GM13976 (cell line): ENCODE data around the gene ERGIC1.
"Not testable (repeated sequence)": the region's sequence is repeated elsewhere in the genome, so short reads cannot be mapped to it uniquely, and the experiment has no call there.

Experiments
- DNase-seq: peaks from one replicate; pipeline ENCODE4 v3.0.0; 2012; ENCODE audit warnings: low spot score
- CTCF ChIP-seq: IDR thresholded peaks from 2 replicates; pipeline ENCODE4 v1.5.1; 2012; ENCODE audit warnings: borderline replicate concordance, mild to moderate bottlenecking; ENCODE audit not compliant: insufficient read depth; ENCODE audit errors: extremely low read depth, missing control alignments, control extremely low read depth
- in situ Hi-C: fragments of 300-500 bp; cut with MboI; formaldehyde crosslinking; loops from one replicate; pipeline ENCODE4 v1.12.0; 2022; ENCODE audit warnings: low sequenced_read_pairs, mixed read lengths, inconsistent platforms; ENCODE audit not compliant: unreplicated experiment

ERGIC1 gene

GRCh38 chr5:172862165-172862801 lies 28.2 kb downstream of the ERGIC1 start:
- in situ Hi-C loops, result no loop called here
- DNase-seq, result no peak
- TF ChIP-seq CTCF, result no peak

DNA sequence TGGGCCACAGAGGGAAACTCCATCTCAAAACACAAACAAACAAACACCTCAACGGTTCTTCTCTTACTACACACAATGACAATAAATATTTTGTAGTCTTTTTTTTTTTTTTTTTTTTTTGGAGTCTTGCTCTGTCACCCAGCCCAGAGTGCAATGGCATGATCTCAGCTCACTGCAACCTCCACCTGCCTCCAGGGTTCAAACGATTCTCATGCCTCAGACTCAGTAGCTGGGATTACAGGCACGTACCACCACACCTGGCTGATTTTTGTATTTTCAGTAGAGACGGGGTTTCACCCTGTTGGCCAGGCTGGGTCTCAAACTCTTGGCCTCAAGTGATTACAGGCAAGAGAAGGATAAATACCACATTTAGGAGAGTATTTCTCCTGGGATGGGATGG lies 30.1 kb downstream of the ERGIC1 start:
- DNase-seq, in situ Hi-C loops: not testable (repeated sequence)

DNA sequence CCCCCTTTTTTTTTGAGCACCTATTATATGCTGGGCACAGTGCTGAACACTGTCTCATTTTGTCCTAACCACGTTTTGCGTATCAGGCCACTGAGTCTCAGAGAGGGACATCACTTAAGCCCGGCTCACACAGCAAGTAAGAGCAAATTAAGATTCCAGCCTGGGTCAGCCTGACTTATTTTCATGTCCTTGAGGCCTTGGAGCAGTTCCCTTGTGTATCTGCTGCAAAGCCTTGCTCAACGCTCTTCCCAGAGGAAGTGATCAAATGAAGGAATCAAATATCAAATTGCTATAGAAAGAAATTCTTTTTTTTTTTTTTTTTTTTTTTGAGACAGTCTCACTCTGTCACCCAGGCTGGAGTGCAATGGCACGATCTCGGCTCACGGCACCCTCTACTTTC lies 30.7 kb downstream of the ERGIC1 start:
- TF ChIP-seq CTCF, result no peak
- in situ Hi-C loops, result no loop called here
- no peak for DNase-seq

DNA sequence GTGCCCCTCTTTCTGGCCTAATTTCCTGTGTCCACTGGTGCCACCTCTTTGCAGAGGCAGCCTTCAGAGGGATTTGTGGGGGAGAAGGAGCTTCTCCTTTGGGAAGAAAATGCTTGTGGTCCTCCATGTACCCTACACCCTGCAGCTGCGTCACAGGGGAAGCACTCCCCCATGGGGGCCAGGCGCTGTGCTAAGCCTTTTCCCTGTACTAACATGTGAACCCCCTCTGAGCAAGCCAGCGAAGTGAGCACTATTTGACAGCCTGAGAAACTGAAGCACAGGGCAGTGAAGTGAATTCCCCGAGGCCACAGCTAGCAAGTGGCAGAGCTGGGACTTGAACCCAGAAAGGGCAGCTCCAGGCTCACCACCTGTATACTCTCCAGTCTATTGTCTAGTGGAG lies 32.3 kb downstream of the ERGIC1 start:
- in situ Hi-C loops, result no loop called here
- DNase-seq, result no peak
- no peak for TF ChIP-seq CTCF

- no peak for DNase-seq
- in situ Hi-C loops, result no loop called here
- no peak for TF ChIP-seq CTCF
These were observed 33.0 kb downstream of the ERGIC1 start for GRCh38 chr5:172866802-172867748.

DNA sequence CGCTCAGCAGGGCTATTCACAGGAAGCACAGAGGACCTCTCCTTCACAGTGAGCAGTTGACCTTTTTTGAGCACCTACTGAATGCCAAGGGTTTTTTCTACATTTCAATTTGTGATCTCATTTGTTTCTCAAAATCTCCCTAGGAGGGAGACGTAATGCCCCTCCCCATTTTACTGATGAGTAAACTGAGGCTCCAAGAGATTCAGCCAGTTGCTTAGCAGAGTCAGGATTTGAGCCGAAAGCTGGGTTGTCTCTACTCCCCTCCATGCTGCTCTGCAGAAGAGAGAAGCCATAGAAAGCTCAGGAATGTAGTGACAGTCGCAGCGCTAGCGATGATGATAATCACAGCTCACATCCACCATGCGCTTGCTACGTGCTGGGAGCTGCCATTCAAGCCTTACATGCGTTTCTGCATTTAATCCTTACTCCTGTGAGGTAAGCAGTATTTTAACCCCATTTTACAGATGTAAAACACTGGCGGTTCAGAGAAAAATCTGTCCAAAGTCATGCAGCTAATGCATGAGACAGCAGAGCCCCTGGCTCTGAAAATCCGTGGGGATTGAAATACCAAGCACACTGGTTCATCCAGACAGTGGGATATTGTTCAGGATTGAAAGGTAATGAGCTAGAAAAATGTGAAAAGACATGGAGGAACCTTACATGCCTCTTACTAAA lies 33.8 kb downstream of the ERGIC1 start:
- in situ Hi-C loops, result no loop called here
- no peak for TF ChIP-seq CTCF
- no peak for DNase-seq
